Fibroblast of lung (primary cell): ENCODE data around the gene RNF157.

Source experiments
- CTCF ChIP-seq, 2 donors: IDR thresholded peaks in 1 of 2; conservative IDR thresholded peaks in 1 of 2; 1 replicate in 1 of 2; 2 replicates in 1 of 2; pipeline ENCODE4 v1.5.1; 2011 to 2012; ENCODE audit warnings: low read length in 2 of 2, control low read depth in 1 of 2, inconsistent platforms in 1 of 2, low read depth in 1 of 2, mild to moderate bottlenecking in 1 of 2
- EZH2 ChIP-seq: IDR thresholded peaks from 2 replicates; pipeline ENCODE4 v1.5.1; 2012; ENCODE audit warnings: low read length, control low read depth, mild to moderate bottlenecking; ENCODE audit errors: missing control alignments

DNA sequence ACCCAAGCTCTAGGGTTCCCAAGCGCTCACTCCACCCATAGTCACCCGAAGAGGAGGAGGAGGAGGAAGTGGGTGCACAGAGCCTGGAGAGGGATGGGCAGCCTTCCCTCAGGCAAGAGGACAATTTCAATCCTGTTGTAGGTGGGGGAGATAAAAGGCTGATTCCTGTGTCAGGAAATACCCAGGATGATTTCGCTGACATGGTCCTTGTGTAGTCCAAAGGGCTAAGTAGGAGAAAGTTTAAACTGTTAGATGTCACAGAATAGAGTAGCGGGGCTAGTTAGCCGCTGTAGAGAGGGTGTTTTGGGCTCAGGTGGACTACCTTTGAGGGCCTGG lies 135.4 kb downstream of the RNF157 start:
- TF ChIP-seq CTCF (conservative IDR thresholded peaks at IDR 0.05 in 1 of 2, IDR thresholded peaks at IDR 0.05 in 1 of 2; ENCODE audit: low read depth in 1 of 2, low read length in 2 of 2) (no peak), EZH2 (no peak)
